Measurements from ENCODE around the gene TSPO.

Gene TSPO

GRCh38 chr22:43202326-43202725 lies 51.0 kb downstream of the TSPO start:
- no peak for DNase-seq (ENCODE audit: low read depth in 2 of 2)

- DNase-seq (ENCODE audit: low read depth in 2 of 2), result no peak
These were observed 51.5 kb downstream of the TSPO start for GRCh38 chr22:43202756-43203410.

- DNase-seq (ENCODE audit: low read depth in 2 of 2), result no peak
These were observed 52.2 kb downstream of the TSPO start for GRCh38 chr22:43203471-43203981.

GRCh38 chr22:43205261-43205691 lies 53.9 kb downstream of the TSPO start:
- DNase-seq (ENCODE audit: low read depth in 2 of 2), result no peak

- DNase-seq (ENCODE audit: low read depth in 2 of 2), result no peak
These were observed 54.6 kb downstream of the TSPO start for GRCh38 chr22:43205748-43206508.

- no peak for DNase-seq (ENCODE audit: low read depth in 2 of 2)
These were observed 55.3 kb downstream of the TSPO start for GRCh38 chr22:43206509-43207161.

GRCh38 chr22:43207386-43207785 lies 56.0 kb downstream of the TSPO start:
- no peak for DNase-seq (ENCODE audit: low read depth in 2 of 2)

- DNase-seq (ENCODE audit: low read depth in 2 of 2), result no peak
These were observed 56.7 kb downstream of the TSPO start for GRCh38 chr22:43207849-43208702.

GRCh38 chr22:43208703-43209522 lies 57.6 kb downstream of the TSPO start:
- DNase-seq (ENCODE audit: low read depth in 2 of 2), result no peak

GRCh38 chr22:43209523-43209890 lies 58.1 kb downstream of the TSPO start:
- DNase-seq (ENCODE audit: low read depth in 2 of 2), result no peak

- no peak for DNase-seq (ENCODE audit: low read depth in 2 of 2)
These were observed 58.6 kb downstream of the TSPO start for GRCh38 chr22:43209971-43210370.

- DNase-seq (ENCODE audit: low read depth in 2 of 2), result no peak
These were observed 59.5 kb downstream of the TSPO start for GRCh38 chr22:43210631-43211515.

GRCh38 chr22:43211941-43212433 lies 60.6 kb downstream of the TSPO start:
- no peak for DNase-seq (ENCODE audit: low read depth in 2 of 2)

- DNase-seq (ENCODE audit: low read depth in 2 of 2), result no peak
These were observed 61.1 kb downstream of the TSPO start for GRCh38 chr22:43212434-43212952.
